Measurements from ENCODE around the gene PAPSS1. TPM values are rescaled to one million over a fixed set of nuclear protein-coding genes. Genes with fewer than 3 reads are reported as not detected.

The PAPSS1 gene
- polyA plus RNA-seq, 1 donor (not counting 4 experiments of a cell fraction or from before 2014, with no cell fraction given), result 95.2 TPM

GRCh38 chr4:107622006-107622405, 98.0 kb downstream of the PAPSS1 start:
- H3K27me3 ChIP-seq (ENCODE audit: control insufficient read depth, extremely low read depth, insufficient read depth, low read length), result no peaks in the 10 kb centered on the region
- no peaks in the 10 kb centered on the region for H3K9me1 ChIP-seq (ENCODE audit: control insufficient read depth, extremely low read depth, insufficient read depth, low read length)
- H3K4me3 ChIP-seq (ENCODE audit: control insufficient read depth in 2 of 3, extremely low read depth in 1 of 3, insufficient read depth in 2 of 3, low read depth in 1 of 3, low read length in 3 of 3), result no peak overlapping the region
- H3K4me1 ChIP-seq (ENCODE audit: control insufficient read depth, extremely low read depth, insufficient read depth, low read length), result peaks cover 2% of the 10 kb centered on the region
- TF ChIP-seq EZH2 (IDR thresholded peaks at IDR 0.05; ENCODE audit: low read length), result no peak
- TF ChIP-seq CTCF (optimal IDR thresholded peaks at IDR 0.05 in 1 of 3, IDR thresholded peaks at IDR 0.05 in 1 of 3, conservative IDR thresholded peaks at IDR 0.05 in 1 of 3; ENCODE audit: extremely low read depth in 1 of 3, insufficient read depth in 2 of 3, low read length in 3 of 3), result no peak
- H3K36me3 ChIP-seq (ENCODE audit: control insufficient read depth in 2 of 2, extremely low read depth in 1 of 2, insufficient read depth in 2 of 2, low read length in 2 of 2), result no peaks in the 10 kb centered on the region
- H3K79me2 ChIP-seq (ENCODE audit: control insufficient read depth, insufficient read depth, low read length), result no peaks in the 10 kb centered on the region
- H2AFZ ChIP-seq (ENCODE audit: control insufficient read depth, low read length), result no peak overlapping the region
- H3K27ac ChIP-seq (ENCODE audit: control insufficient read depth, insufficient read depth, low read length), result no peak overlapping the region
- no peak overlapping the region for H3K9ac ChIP-seq (ENCODE audit: control insufficient read depth, extremely low read depth, insufficient read depth, low read length)
- H4K20me1 ChIP-seq (ENCODE audit: control insufficient read depth, extremely low read depth, insufficient read depth, low read length), result no peaks in the 10 kb centered on the region
- DNase-seq (ENCODE audit: low read depth, low spot score), result no peak
- H3K4me2 ChIP-seq (ENCODE audit: control insufficient read depth, extremely low read depth, insufficient read depth, low read depth, low read length), result no peak overlapping the region
- no peak for FAIRE-seq
- H3K9me3 ChIP-seq (ENCODE audit: control insufficient read depth, low read depth, low read length), result no peaks in the 10 kb centered on the region
- dilution Hi-C loops (cut with MboI; ENCODE audit: extremely low pct_ligation_motif_present, low sequenced_read_pairs), result no loop called here

GRCh38 chr4:107619731-107620130, 100.3 kb downstream of the PAPSS1 start:
- Histone ChIP-seq H2AFZ (ENCODE audit: control insufficient read depth, low read length) (no peak overlapping the region), H3K9me3 (ENCODE audit: control insufficient read depth, low read depth, low read length) (no peaks in the 10 kb centered on the region), H3K9ac (ENCODE audit: control insufficient read depth, extremely low read depth, insufficient read depth, low read length) (no peak overlapping the region), H3K4me1 (ENCODE audit: control insufficient read depth, extremely low read depth, insufficient read depth, low read length) (peaks cover 2% of the 10 kb centered on the region), H4K20me1 (ENCODE audit: control insufficient read depth, extremely low read depth, insufficient read depth, low read length) (no peaks in the 10 kb centered on the region), H3K4me2 (ENCODE audit: control insufficient read depth, extremely low read depth, insufficient read depth, low read depth, low read length) (no peak overlapping the region), H3K79me2 (ENCODE audit: control insufficient read depth, insufficient read depth, low read length) (no peaks in the 10 kb centered on the region), H3K27me3 (ENCODE audit: control insufficient read depth, extremely low read depth, insufficient read depth, low read length) (no peaks in the 10 kb centered on the region), H3K27ac (ENCODE audit: control insufficient read depth, insufficient read depth, low read length) (no peak overlapping the region), H3K9me1 (ENCODE audit: control insufficient read depth, extremely low read depth, insufficient read depth, low read length) (no peaks in the 10 kb centered on the region), H3K4me3 (ENCODE audit: control insufficient read depth in 2 of 3, extremely low read depth in 1 of 3, insufficient read depth in 2 of 3, low read depth in 1 of 3, low read length in 3 of 3) (no peak overlapping the region), H3K36me3 (ENCODE audit: control insufficient read depth in 2 of 2, extremely low read depth in 1 of 2, insufficient read depth in 2 of 2, low read length in 2 of 2) (no peaks in the 10 kb centered on the region)
- dilution Hi-C loops (cut with MboI; ENCODE audit: extremely low pct_ligation_motif_present, low sequenced_read_pairs), result no loop called here
- FAIRE-seq (no peak), DNase-seq (ENCODE audit: low read depth, low spot score) (no peak)
- TF ChIP-seq EZH2 (IDR thresholded peaks at IDR 0.05; ENCODE audit: low read length), result no peak
- no peak for TF ChIP-seq CTCF (optimal IDR thresholded peaks at IDR 0.05 in 1 of 3, IDR thresholded peaks at IDR 0.05 in 1 of 3, conservative IDR thresholded peaks at IDR 0.05 in 1 of 3; ENCODE audit: extremely low read depth in 1 of 3, insufficient read depth in 2 of 3, low read length in 3 of 3)

Measured in keratinocyte (primary cell).